AG20443 (cell line): ENCODE measurements around the gene IL10RA.

ENCODE experiments used
- DNase-seq: peaks from one replicate; pipeline ENCODE4 v3.0.0; 2012; ENCODE audit warnings: low spot score, mixed read lengths

Gene IL10RA

GRCh38 chr11:117992620-117993019, 6.4 kb downstream of the IL10RA start:
- no peak for DNase-seq

GRCh38 chr11:117993988-117994745, 8.0 kb downstream of the IL10RA start:
- DNase-seq, result no peak

- no peak for DNase-seq
These were observed 9.3 kb downstream of the IL10RA start for GRCh38 chr11:117995472-117995871.

- DNase-seq, result no peak
These were observed 9.9 kb downstream of the IL10RA start for GRCh38 chr11:117996058-117996457.

- no peak for DNase-seq
These were observed 11.2 kb downstream of the IL10RA start for GRCh38 chr11:117997406-117997805.

- no peak for DNase-seq
These were observed 11.8 kb downstream of the IL10RA start for GRCh38 chr11:117997823-117998579.

GRCh38 chr11:117998664-117999353, 12.6 kb downstream of the IL10RA start:
- DNase-seq, result no peak

- DNase-seq, result no peak
These were observed 13.3 kb downstream of the IL10RA start for GRCh38 chr11:117999354-117999993.

GRCh38 chr11:118000067-118000849, 14.1 kb downstream of the IL10RA start:
- DNase-seq, result no peak

GRCh38 chr11:118000850-118001228, 14.6 kb downstream of the IL10RA start:
- DNase-seq, result no peak

GRCh38 chr11:118001494-118001971, 15.3 kb downstream of the IL10RA start:
- DNase-seq, result no peak

GRCh38 chr11:118002010-118002540, 15.9 kb downstream of the IL10RA start:
- DNase-seq, result no peak

- DNase-seq, result no peak
These were observed 16.6 kb downstream of the IL10RA start for GRCh38 chr11:118002541-118003423.

GRCh38 chr11:118003456-118003855, 17.3 kb downstream of the IL10RA start:
- DNase-seq, result no peak

GRCh38 chr11:118004543-118005223, 18.5 kb downstream of the IL10RA start:
- no peak for DNase-seq

GRCh38 chr11:118005224-118006152, 19.3 kb downstream of the IL10RA start:
- DNase-seq, result no peak

- no peak for DNase-seq
These were observed 19.9 kb downstream of the IL10RA start for GRCh38 chr11:118006153-118006534.

- DNase-seq, result no peak
These were observed 20.8 kb downstream of the IL10RA start for GRCh38 chr11:118007040-118007439.
